ENCODE results near the gene TXLNB. TPM values are rescaled to one million over a fixed set of nuclear protein-coding genes. Genes with fewer than 3 reads are reported as not detected.
A peak's percentile ranks its signal among the peaks of the same experiment; 100 is the strongest.

Gene TXLNB
- total RNA-seq, 1 donor from 2014 or later = 137 TPM

- Histone ChIP-seq H3K9me3 (replicated peaks) (no peaks in the 10 kb centered on the region), H3K4me3 (no peak overlapping the region), H3K27ac (replicated peaks) (peak overlapping the region; percentile 20), H3K4me1 (peaks cover 26% of the 10 kb centered on the region), H3K27me3 (ENCODE audit: low read depth) (no peaks in the 10 kb centered on the region), H3K36me3 (peaks cover 49% of the 10 kb centered on the region)
- no peak for DNase-seq
- intact Hi-C loops (cut with micrococcal nuclease) = no loop called here
- TF ChIP-seq CTCF (IDR thresholded peaks at IDR 0.05; ENCODE audit: borderline replicate concordance) = no peak
Observed at GRCh38 chr6:139257291-139257690, 34.5 kb downstream of the TXLNB start.

DNA sequence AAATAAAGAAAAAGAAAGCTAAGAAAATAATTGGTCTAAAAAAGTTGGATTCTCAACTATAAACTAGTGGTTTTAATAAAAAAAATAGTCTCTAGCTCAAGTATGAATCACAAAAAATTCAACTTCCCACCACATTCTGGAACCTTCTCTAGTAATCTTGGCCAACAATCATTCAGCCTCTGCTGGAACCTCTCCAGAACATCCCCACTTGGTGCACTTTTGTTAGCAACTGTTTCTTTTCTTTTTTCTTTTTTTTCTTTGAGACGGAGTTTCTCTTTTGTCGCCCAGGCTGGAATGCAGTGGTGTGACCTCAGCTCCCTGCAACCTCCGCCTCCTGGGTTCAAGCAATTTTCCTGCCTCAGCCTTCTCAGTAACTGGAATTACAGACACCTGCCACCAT, 35.7 kb downstream of the TXLNB start:
- TF ChIP-seq CTCF (IDR thresholded peaks at IDR 0.05; ENCODE audit: borderline replicate concordance) = no peak
- Histone ChIP-seq H3K27ac (replicated peaks) (peak overlapping the region; percentile 20), H3K9me3 (replicated peaks) (no peaks in the 10 kb centered on the region), H3K27me3 (ENCODE audit: low read depth) (no peaks in the 10 kb centered on the region), H3K36me3 (peaks cover 48% of the 10 kb centered on the region), H3K4me1 (peaks cover 38% of the 10 kb centered on the region), H3K4me3 (no peak overlapping the region)
- intact Hi-C loops (cut with micrococcal nuclease) = no loop called here
- no peak for DNase-seq

GRCh38 chr6:139254196-139254595, 37.6 kb downstream of the TXLNB start:
- H3K9me3 ChIP-seq (replicated peaks) = no peaks in the 10 kb centered on the region
- no peak overlapping the region for H3K4me3 ChIP-seq
- no peak for TF ChIP-seq CTCF (IDR thresholded peaks at IDR 0.05; ENCODE audit: borderline replicate concordance)
- DNase-seq = no peak
- H3K36me3 ChIP-seq = peaks cover 29% of the 10 kb centered on the region
- H3K27ac ChIP-seq (replicated peaks) = no peak overlapping the region
- no peaks in the 10 kb centered on the region for H3K27me3 ChIP-seq (ENCODE audit: low read depth)
- intact Hi-C loops (cut with micrococcal nuclease) = no loop called here
- H3K4me1 ChIP-seq = peaks cover 54% of the 10 kb centered on the region

DNA sequence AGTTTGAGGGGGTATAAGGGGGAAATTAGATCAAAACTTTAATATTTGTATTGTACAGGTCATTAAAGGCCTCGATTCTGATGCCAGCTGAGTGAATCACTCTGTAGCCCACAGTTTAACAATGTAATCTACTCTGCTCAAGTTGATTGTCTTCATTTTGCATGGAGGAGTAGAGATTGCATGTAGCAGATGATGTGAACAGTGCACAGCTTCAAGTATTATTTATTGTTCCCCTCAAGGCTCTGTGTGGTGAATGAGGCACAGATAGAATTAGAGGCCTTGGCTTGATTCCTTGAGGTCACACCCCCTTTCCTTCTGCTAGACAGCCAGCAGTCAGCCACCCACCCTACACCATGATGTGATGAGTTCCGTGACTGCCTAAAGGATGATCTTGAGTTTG, 38.1 kb downstream of the TXLNB start:
- peaks cover 57% of the 10 kb centered on the region for H3K4me1 ChIP-seq
- no peak for TF ChIP-seq CTCF (IDR thresholded peaks at IDR 0.05; ENCODE audit: borderline replicate concordance)
- H3K27me3 ChIP-seq (ENCODE audit: low read depth) = no peaks in the 10 kb centered on the region
- H3K27ac ChIP-seq (replicated peaks) = no peak overlapping the region
- no peaks in the 10 kb centered on the region for H3K9me3 ChIP-seq (replicated peaks)
- H3K4me3 ChIP-seq = no peak overlapping the region
- intact Hi-C loops (cut with micrococcal nuclease) = no loop called here
- peaks cover 25% of the 10 kb centered on the region for H3K36me3 ChIP-seq
- no peak for DNase-seq

GRCh38 chr6:139251691-139252390, 40.0 kb downstream of the TXLNB start:
- Histone ChIP-seq H3K4me3 (peak overlapping the region; percentile 8), H3K27ac (replicated peaks) (peak overlapping the region; percentile 82), H3K9me3 (replicated peaks) (no peaks in the 10 kb centered on the region), H3K4me1 (peaks cover 43% of the 10 kb centered on the region), H3K36me3 (peaks cover 24% of the 10 kb centered on the region), H3K27me3 (ENCODE audit: low read depth) (no peaks in the 10 kb centered on the region)
- DNase-seq = no peak
- no peak for TF ChIP-seq CTCF (IDR thresholded peaks at IDR 0.05; ENCODE audit: borderline replicate concordance)
- intact Hi-C loops (cut with micrococcal nuclease) = no loop called here
